Ishikawa (cell line): ENCODE data around the gene ZNF22.

Experiments
- CEBPB ChIP-seq: IDR thresholded peaks from 2 replicates; pipeline ENCODE4 v1.6.1; 2012
- CREB1 ChIP-seq: IDR thresholded peaks from 2 replicates; pipeline ENCODE4 v1.6.1; 2012; ENCODE audit warnings: low read depth
- EGR1 ChIP-seq: IDR thresholded peaks from 2 replicates; pipeline ENCODE4 v1.6.1; 2012
- EP300 ChIP-seq: IDR thresholded peaks from 2 replicates; pipeline ENCODE4 v1.6.1; 2012; ENCODE audit warnings: borderline replicate concordance
- FOXM1 ChIP-seq: IDR thresholded peaks from 2 replicates; pipeline ENCODE4 v1.6.1; 2012; ENCODE audit warnings: low read depth, borderline replicate concordance
- NFIC ChIP-seq: IDR thresholded peaks from 2 replicates; pipeline ENCODE4 v1.6.1; 2012
- RAD21 ChIP-seq: IDR thresholded peaks from 2 replicates; pipeline ENCODE4 v1.6.1; 2012; ENCODE audit warnings: low read depth
- REST ChIP-seq: IDR thresholded peaks from 2 replicates; pipeline ENCODE4 v1.6.1; 2012; ENCODE audit warnings: low read depth, mild to moderate bottlenecking
- TAF1 ChIP-seq: IDR thresholded peaks from 2 replicates; pipeline ENCODE4 v1.6.1; 2012; ENCODE audit warnings: low read depth, mild to moderate bottlenecking
- TCF12 ChIP-seq: IDR thresholded peaks from 2 replicates; pipeline ENCODE4 v1.6.1; 2012; ENCODE audit warnings: low read depth
- TEAD4 ChIP-seq: IDR thresholded peaks from 2 replicates; pipeline ENCODE4 v1.6.1; 2012
- YY1 ChIP-seq: IDR thresholded peaks from 2 replicates; pipeline ENCODE4 v1.6.1; 2012; ENCODE audit warnings: low read depth
- TF ChIP-seq, protein P1 (sequence below): IDR thresholded peaks from 2 replicates; pipeline ENCODE4 v1.6.1; 2012
- TF ChIP-seq, protein P2 (sequence below): IDR thresholded peaks from 2 replicates; pipeline ENCODE4 v1.6.1; 2012

ZNF22 gene

GRCh38 chr10:44974082-44974627 lies 26.6 kb upstream of the ZNF22 start:
- no peak for TF ChIP-seq FOXM1
- TF ChIP-seq, protein P1, sequence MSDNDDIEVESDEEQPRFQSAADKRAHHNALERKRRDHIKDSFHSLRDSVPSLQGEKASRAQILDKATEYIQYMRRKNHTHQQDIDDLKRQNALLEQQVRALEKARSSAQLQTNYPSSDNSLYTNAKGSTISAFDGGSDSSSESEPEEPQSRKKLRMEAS, result no peak

- 0 out of 2 replicates have a peak, but pooled peaks have one; percentile 5 for TF ChIP-seq TCF12
- no peak for TF ChIP-seq FOXM1
- TF ChIP-seq NFIC, result no peak
- peak; percentile 51; the same call in 1 of the 2 replicates for TF ChIP-seq RAD21
These were observed 25.9 kb upstream of the ZNF22 start for GRCh38 chr10:44974628-44975430.

DNA sequence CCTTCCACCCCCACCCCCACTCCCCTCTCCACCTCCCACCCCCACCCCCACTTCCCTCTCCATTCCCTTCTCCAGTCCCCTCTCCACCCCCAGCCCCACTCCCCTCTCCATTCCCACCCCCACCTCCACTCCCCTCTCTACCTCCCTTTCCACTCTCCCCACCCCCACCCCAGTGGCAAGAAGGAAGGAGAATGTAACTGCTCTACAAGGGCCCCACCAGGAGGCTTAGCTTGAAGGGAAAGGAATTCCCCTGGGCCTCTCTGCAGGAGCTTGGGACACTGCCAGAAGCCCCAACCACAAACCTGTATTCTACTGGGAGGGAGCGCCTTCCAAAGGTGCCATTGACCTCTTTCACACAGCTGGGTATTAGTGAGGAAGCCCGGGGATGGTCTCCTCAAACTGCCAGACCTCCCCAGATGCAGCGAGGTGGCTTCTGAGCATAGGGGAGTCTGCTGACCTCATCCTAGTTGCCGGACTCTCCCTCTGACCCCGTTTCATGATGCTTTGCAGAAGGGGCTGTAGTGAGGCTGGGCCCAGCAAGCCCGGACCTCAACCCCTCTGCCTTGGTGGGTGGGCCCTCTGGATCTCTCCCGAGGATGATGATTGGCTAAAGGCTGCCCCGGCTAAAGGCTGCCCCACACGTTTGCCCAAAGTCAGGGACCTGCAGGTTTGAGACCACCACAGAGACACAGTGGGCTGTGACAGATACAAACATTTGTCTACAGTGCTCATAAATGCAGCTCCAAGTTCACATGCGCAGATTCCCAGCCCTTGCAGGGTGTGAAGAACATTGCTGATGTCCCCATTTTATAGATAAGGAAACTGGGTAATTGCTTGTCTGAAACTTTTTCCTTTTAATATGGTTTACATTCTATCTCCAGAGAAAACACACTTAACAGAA lies 25.0 kb upstream of the ZNF22 start:
- no peak for TF ChIP-seq REST
- TF ChIP-seq NFIC, result peak; percentile 84
- no peak for TF ChIP-seq TCF12
- TF ChIP-seq, protein P1, result no peak
- peak; percentile 36; the same call in 1 of the 2 replicates for TF ChIP-seq TEAD4
- peak; percentile 24; the same call in 1 of the 2 replicates for TF ChIP-seq RAD21
- TF ChIP-seq CREB1, result no peak
- 0 out of 2 replicates have a peak, but pooled peaks have one; percentile 18 for TF ChIP-seq EP300

DNA sequence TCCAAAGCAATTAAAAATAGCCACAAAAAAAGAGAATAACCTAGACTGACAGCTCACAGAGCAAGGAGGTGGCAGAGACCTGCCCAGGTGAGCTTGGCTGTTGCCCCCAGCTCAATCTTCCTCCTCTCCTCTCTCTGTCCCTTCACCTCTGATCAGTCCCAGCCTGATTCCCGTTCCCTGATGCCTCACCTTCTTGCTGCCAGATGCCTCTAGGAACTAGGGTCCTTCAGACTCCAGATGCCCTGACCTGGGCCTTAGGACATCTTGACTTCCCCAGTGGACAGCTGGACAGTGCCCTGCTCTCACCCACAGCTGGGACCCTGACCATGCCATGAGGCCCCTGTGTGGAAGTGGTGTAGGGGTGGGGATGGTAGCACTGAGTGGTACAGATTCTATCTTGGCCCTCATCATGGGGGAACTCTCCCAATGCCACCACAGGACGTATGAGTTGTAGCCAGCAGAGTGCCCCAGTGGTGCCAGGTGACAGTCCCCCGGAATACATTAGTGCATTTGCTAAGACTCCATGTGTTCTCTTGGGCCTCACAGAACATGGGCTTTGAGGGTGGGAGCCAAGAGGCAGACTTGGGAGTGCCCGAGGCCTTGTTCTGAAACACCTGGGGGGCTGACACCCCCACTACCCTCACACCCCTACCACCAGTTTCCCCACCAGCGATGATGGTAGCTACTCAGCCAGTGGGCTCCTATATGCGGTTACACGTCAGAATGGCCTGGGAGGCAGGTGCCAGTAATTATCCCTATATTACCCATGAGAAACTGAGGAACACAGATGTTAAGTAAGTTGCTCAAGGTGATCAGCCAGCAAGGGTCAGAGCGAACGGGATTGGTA lies 24.1 kb upstream of the ZNF22 start:
- TF ChIP-seq, protein P2, sequence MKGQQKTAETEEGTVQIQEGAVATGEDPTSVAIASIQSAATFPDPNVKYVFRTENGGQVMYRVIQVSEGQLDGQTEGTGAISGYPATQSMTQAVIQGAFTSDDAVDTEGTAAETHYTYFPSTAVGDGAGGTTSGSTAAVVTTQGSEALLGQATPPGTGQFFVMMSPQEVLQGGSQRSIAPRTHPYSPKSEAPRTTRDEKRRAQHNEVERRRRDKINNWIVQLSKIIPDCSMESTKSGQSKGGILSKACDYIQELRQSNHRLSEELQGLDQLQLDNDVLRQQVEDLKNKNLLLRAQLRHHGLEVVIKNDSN, result no peak
- TF ChIP-seq NFIC (no peak), CEBPB (no peak), TAF1 (no peak), TCF12 (no peak), REST (no peak), CREB1 (no peak), YY1 (no peak)
- TF ChIP-seq, protein P1, result no peak

GRCh38 chr10:44977287-44978212 lies 23.2 kb upstream of the ZNF22 start:
- TF ChIP-seq CEBPB, result no peak
- no peak for TF ChIP-seq YY1
- TF ChIP-seq, protein P2, result no peak
- TF ChIP-seq EGR1, result no peak
- TF ChIP-seq, protein P1, result no peak
- no peak for TF ChIP-seq TEAD4
